H1 (cell line): ENCODE data around the gene ZNF555. TPM values are rescaled to one million over a fixed set of nuclear protein-coding genes. Genes with fewer than 3 reads are reported as not detected.

ENCODE experiments used
- CTCF ChIA-PET: fragments of 300-600 bp; sonication (Branson Sonifier 250); formaldehyde crosslinking; loops from one replicate; lab custom pipeline; 2021; ENCODE audit not compliant: partially characterized antibody; lab: Charles Lee
- POLR2A ChIA-PET: fragments of 300-600 bp; sonication (Branson Sonifier 250); formaldehyde crosslinking; loops from one replicate; lab custom pipeline; 2021; ENCODE audit warnings: inconsistent platforms; ENCODE audit not compliant: partially characterized antibody; lab: Charles Lee
- DNase-seq, 2 experiments: peaks; one replicate each; pipeline versions ENCODE4 v3.0.0 to v3.0.0-alpha.2; 2010 to 2022; ENCODE audit warnings: low spot score in 2 of 2, low read depth in 1 of 2, mixed read lengths in 1 of 2
- FAIRE-seq: peaks from 2 replicates; lab custom pipeline; 2011; peaks lifted over from hg19 to GRCh38; lab: Jason Lieb, UNC
- H2AFZ ChIP-seq: 2 replicates; pipeline ENCODE4 v1.8.1; 2012; ENCODE audit warnings: low read length, inconsistent platforms
- H2AK5ac ChIP-seq: 2 replicates; pipeline ENCODE4 v1.6.1; 2013; ENCODE audit warnings: low read depth, low read length
- H2BK120ac ChIP-seq: replicated peaks from 2 replicates; pipeline ENCODE3; 2013; ENCODE audit warnings: low read depth, low read length, inconsistent platforms
- H2BK12ac ChIP-seq: 2 replicates; pipeline ENCODE4 v1.6.1; 2013; ENCODE audit warnings: low read depth, low read length
- H2BK15ac ChIP-seq: 2 replicates; pipeline ENCODE4 v1.6.1; 2013; ENCODE audit warnings: low read length
- H2BK20ac ChIP-seq: 2 replicates; pipeline ENCODE4 v1.6.1; 2013; ENCODE audit warnings: low read length
- H2BK5ac ChIP-seq: 2 replicates; pipeline ENCODE4 v1.6.1; 2013; ENCODE audit warnings: low read depth, low read length
- H3K14ac ChIP-seq: 2 replicates; pipeline ENCODE4 v1.6.1; 2013; ENCODE audit warnings: inconsistent platforms; ENCODE audit not compliant: insufficient read length
- H3K18ac ChIP-seq: 2 replicates; pipeline ENCODE4 v1.6.1; 2013; ENCODE audit warnings: low read length; ENCODE audit errors: extremely low read depth
- H3K23ac ChIP-seq: 2 replicates; pipeline ENCODE4 v1.6.1; 2013; ENCODE audit warnings: inconsistent platforms; ENCODE audit not compliant: insufficient read length
- H3K23me2 ChIP-seq: 2 replicates; pipeline ENCODE4 v1.6.1; 2013; ENCODE audit warnings: low read depth, low read length
- H3K27ac ChIP-seq: 2 replicates; pipeline ENCODE4 v1.6.1; 2011; ENCODE audit warnings: low read depth, low read length, inconsistent platforms
- H3K27me3 ChIP-seq, 4 experiments: replicated peaks in 1 of 4; 1 replicate in 1 of 4; 2 replicates in 3 of 4; pipeline versions ENCODE4 v1.6.1 to v1.8.1; 2011 to 2013; ENCODE audit warnings: low read length in 3 of 4, mild to moderate bottlenecking in 3 of 4, inconsistent platforms in 2 of 4, mixed read lengths in 2 of 4, moderate library complexity in 1 of 4; ENCODE audit not compliant: control insufficient read depth in 3 of 4, insufficient read depth in 3 of 4; ENCODE audit errors: extremely low read depth in 1 of 4
- H3K36me3 ChIP-seq, 4 experiments: 2 replicates each; pipeline versions ENCODE4 v1.6.1 to v1.8.1; 2011 to 2013; ENCODE audit warnings: mild to moderate bottlenecking in 4 of 4, low read length in 3 of 4, moderate library complexity in 2 of 4, control low read depth in 1 of 4, inconsistent platforms in 1 of 4; ENCODE audit not compliant: insufficient read depth in 4 of 4, control insufficient read depth in 2 of 4
- H3K4ac ChIP-seq: replicated peaks from 2 replicates; pipeline ENCODE3; 2013; ENCODE audit warnings: low read length, low read depth, mixed read lengths, inconsistent platforms; ENCODE audit not compliant: insufficient read length
- H3K4me1 ChIP-seq, 4 experiments: replicated peaks in 1 of 4; 1 replicate in 1 of 4; 2 replicates in 3 of 4; pipeline versions ENCODE4 v1.6.1 to v1.8.1; 2011 to 2013; ENCODE audit warnings: low read length in 3 of 4, inconsistent platforms in 2 of 4, mixed read lengths in 1 of 4; ENCODE audit not compliant: insufficient read depth in 4 of 4, control insufficient read depth in 3 of 4
- H3K4me2 ChIP-seq, 2 experiments: 2 replicates each; pipeline versions ENCODE4 v1.6.1 to v1.8.1; 2011 to 2013; ENCODE audit warnings: low read depth in 2 of 2, low read length in 2 of 2, control low read depth in 1 of 2, inconsistent platforms in 1 of 2, mild to moderate bottlenecking in 1 of 2; ENCODE audit not compliant: insufficient read depth in 1 of 2
- H3K4me3 ChIP-seq, 4 experiments: fragments of 200-600, 300-600 bp in 1 of 4; sonication (generic), shearing (Covaris generic), sonication (Bioruptor Twin) in 1 of 4; 2 replicates each; pipeline versions ENCODE4 v1.5.1 to v1.8.1; 2011 to 2016; ENCODE audit warnings: low read length in 4 of 4, low read depth in 3 of 4, control low read depth in 2 of 4, inconsistent platforms in 2 of 4, mild to moderate bottlenecking in 2 of 4, mixed read lengths in 1 of 4, moderate library complexity in 1 of 4; ENCODE audit not compliant: insufficient read depth in 2 of 4; ENCODE audit errors: extremely low read depth in 1 of 4
- H3K56ac ChIP-seq: replicated peaks from 2 replicates; pipeline ENCODE3; 2013; ENCODE audit warnings: low read depth, mild to moderate bottlenecking, mixed read lengths, low read length, inconsistent platforms; ENCODE audit not compliant: insufficient read length
- H3K79me1 ChIP-seq: 2 replicates; pipeline ENCODE4 v1.6.1; 2013; ENCODE audit warnings: low read depth, low read length, control low read depth
- H3K79me2 ChIP-seq, 2 experiments: 2 replicates each; pipeline versions ENCODE4 v1.6.1 to v1.8.1; 2012 to 2013; ENCODE audit warnings: low read length in 2 of 2, mild to moderate bottlenecking in 2 of 2, inconsistent platforms in 1 of 2; ENCODE audit not compliant: insufficient read depth in 2 of 2, control insufficient read depth in 1 of 2
- H3K9ac ChIP-seq, 4 experiments: replicated peaks in 1 of 4; 1 replicate in 1 of 4; 2 replicates in 3 of 4; pipeline versions ENCODE4 v1.6.1 to v1.8.1; 2011 to 2013; ENCODE audit warnings: low read depth in 3 of 4, low read length in 3 of 4, control low read depth in 2 of 4, mild to moderate bottlenecking in 2 of 4, moderate library complexity in 2 of 4, inconsistent platforms in 1 of 4; ENCODE audit errors: extremely low read depth in 1 of 4
- H3K9me3 ChIP-seq, 2 experiments: 2 replicates each; pipeline versions ENCODE4 v1.6.1 to v1.8.1; 2012 to 2013; ENCODE audit warnings: mild to moderate bottlenecking in 2 of 2, moderate library complexity in 2 of 2, control low read depth in 1 of 2, inconsistent platforms in 1 of 2, low read depth in 1 of 2, low read length in 1 of 2, mixed read lengths in 1 of 2; ENCODE audit not compliant: insufficient read depth in 2 of 2
- H4K20me1 ChIP-seq, 2 experiments: replicated peaks in 1 of 2; 2 replicates each; pipeline versions ENCODE3 to v1.8.1; 2011 to 2013; ENCODE audit warnings: inconsistent platforms in 2 of 2, low read length in 2 of 2, mild to moderate bottlenecking in 1 of 2; ENCODE audit not compliant: insufficient read depth in 2 of 2, control insufficient read depth in 1 of 2
- H4K5ac ChIP-seq: 2 replicates; pipeline ENCODE4 v1.6.1; 2013; ENCODE audit warnings: low read length, low read depth, mixed read lengths, inconsistent platforms; ENCODE audit not compliant: insufficient read length
- H4K8ac ChIP-seq: 2 replicates; pipeline ENCODE4 v1.8.0; 2013; ENCODE audit warnings: mild to moderate bottlenecking, moderate library complexity, low read length, inconsistent platforms; ENCODE audit not compliant: insufficient read depth; ENCODE audit errors: extremely low read depth
- H4K91ac ChIP-seq: replicated peaks from 2 replicates; pipeline ENCODE3; 2013; ENCODE audit warnings: low read length, mixed read lengths, inconsistent platforms; ENCODE audit not compliant: insufficient read length
- ASH2L ChIP-seq: fragments of 200-600, 300-600 bp; sonication (generic); IDR thresholded peaks from one replicate; pipeline ENCODE4 v1.7.1; 2017; ENCODE audit warnings: low read length
- BACH1 ChIP-seq: IDR thresholded peaks from 2 replicates; pipeline ENCODE4 v1.6.1; 2012; ENCODE audit warnings: low read length, improper control_type of control experiment
- CHD2 ChIP-seq: IDR thresholded peaks from 2 replicates; pipeline ENCODE4 v1.6.1; 2012; ENCODE audit warnings: low read length, improper control_type of control experiment
- KDM5A ChIP-seq: fragments of 200-600 bp; IDR thresholded peaks from 2 replicates; pipeline ENCODE4 v1.7.1; 2012; ENCODE audit warnings: mild to moderate bottlenecking, low read length, inconsistent platforms, mixed read lengths
- SAP30 ChIP-seq: fragments of 300-600 bp; sonication (generic); IDR thresholded peaks from 2 replicates; pipeline ENCODE4 v1.7.1; 2012; ENCODE audit warnings: low read length, moderate library complexity, mild to moderate bottlenecking, inconsistent platforms; ENCODE audit not compliant: insufficient read depth, insufficient replicate concordance
- SIN3A ChIP-seq, 2 experiments: IDR thresholded peaks in 1 of 2; conservative IDR thresholded peaks in 1 of 2; 2 replicates each; pipeline ENCODE4 v1.6.1; 2011 to 2012; ENCODE audit warnings: low read length in 2 of 2, improper control_type of control experiment in 1 of 2, low read depth in 1 of 2, mild to moderate bottlenecking in 1 of 2
- TAF7 ChIP-seq: optimal IDR thresholded peaks from 2 replicates; pipeline ENCODE3; 2011; ENCODE audit warnings: low read depth, mild to moderate bottlenecking, inconsistent platforms, low read length, moderate library complexity, borderline replicate concordance
- TEAD4 ChIP-seq: IDR thresholded peaks from 2 replicates; pipeline ENCODE4 v1.6.1; 2012; ENCODE audit warnings: low read depth, low read length, inconsistent platforms, mixed read lengths
- WGBS, 2 experiments: shearing (Covaris generic) in 1 of 2; methylation state at CpG; one replicate each; pipeline versions ENCODE4 v1.1.6 to v1.1.7; 2013 to 2015; ENCODE audit warnings: low lambda C conversion rate in 2 of 2, mixed read lengths in 2 of 2, inconsistent platforms in 1 of 2, low coverage in 1 of 2, missing lambda C conversion rate in 1 of 2; ENCODE audit not compliant: insufficient replicate concordance in 2 of 2, insufficient coverage in 1 of 2, insufficient read length in 1 of 2; ENCODE audit errors: extremely low coverage in 1 of 2, missing lambda C conversion rate in 1 of 2; 5-methylcytosine and 5-hydroxymethylcytosine counted together
- polyA plus RNA-seq, 7 experiments: library from polyadenylated mRNA; depleted of rRNA in 3 of 7; stranded (reverse) in 5 of 7; unstranded in 2 of 7; fragments of >200 nt in 5 of 7; fragments of 200-250 nt in 2 of 7; gene quantifications; 1 replicate in 5 of 7; 2 replicates in 1 of 7; 4 replicates in 1 of 7; pipeline versions ENCODE4 v1.2.1 to v1.2.3, GENCODE V29; 2011 to 2013; ENCODE audit warnings: missing spikeins in 2 of 7, mixed read lengths in 2 of 7
- total RNA-seq: library from RNA; stranded (reverse); fragmentation: NEBNext Ultra II Directional; extraction: Animal tissue kit (Norgen Biotek cat#: 25700); gene quantifications from 2 replicates; pipeline ENCODE4 v1.2.1, GENCODE V29; 2021
- TF ChIP-seq, protein P1 (sequence below): IDR thresholded peaks from 2 replicates; pipeline ENCODE4 v1.6.1; 2012; ENCODE audit warnings: low read length, inconsistent platforms
- TF ChIP-seq, protein P2 (sequence below): IDR thresholded peaks from 2 replicates; pipeline ENCODE4 v1.6.1; 2012; ENCODE audit warnings: inconsistent platforms

ZNF555 gene
- total and polyA plus RNA-seq, 2 of the 8 experiments (the other 6 are each of a cell fraction or from before 2014, with no cell fraction given) = 1.6 to 5.7 TPM

DNA sequence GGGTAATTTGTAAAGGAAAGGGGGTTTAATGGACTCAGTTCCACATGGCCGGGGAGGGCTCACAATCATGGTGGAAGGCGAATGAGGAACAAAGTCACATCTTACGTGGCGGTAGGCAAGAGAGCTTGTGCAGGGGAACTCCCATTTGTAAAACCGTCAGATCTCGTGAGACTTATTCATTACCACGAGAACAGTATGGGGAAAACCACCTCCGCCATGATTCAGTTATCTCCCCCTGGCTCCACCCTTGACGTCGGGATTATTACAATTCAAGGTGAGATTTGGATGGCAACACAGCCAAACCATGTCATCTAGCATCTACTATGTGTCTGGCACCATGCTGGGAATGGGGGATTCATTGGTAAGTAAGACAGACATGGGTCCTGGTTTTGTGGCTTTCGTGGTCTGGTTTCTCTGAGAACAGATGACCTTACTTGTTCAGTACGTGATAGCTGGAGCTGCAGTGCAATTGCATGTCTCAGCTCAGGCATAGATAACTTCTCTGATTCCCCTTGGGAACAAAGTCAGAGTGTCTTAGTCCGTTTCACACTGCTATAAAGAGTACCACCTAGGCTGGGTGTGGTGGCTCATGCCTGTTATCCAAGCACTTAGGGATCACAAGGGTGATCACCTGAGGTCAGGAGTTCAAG, 13.3 kb upstream of the ZNF555 start:
- Histone ChIP-seq H3K56ac (no peak overlapping the region), H3K23ac (no peak overlapping the region), H3K9me3 (peaks cover 30 to 33% of the 10 kb centered on the region in 2 experiments), H3K36me3 (peaks cover 0 to 32% (median 8%) of the 10 kb centered on the region in 4 experiments; a peak in 6 of 8 replicates), H3K23me2 (no peaks in the 10 kb centered on the region), H3K14ac (no peak overlapping the region), H4K20me1 (no peaks in the 10 kb centered on the region), H3K4me1 (no peaks in the 10 kb centered on the region), H4K8ac (no peak overlapping the region; the same call in 1 of the 2 replicates), H3K18ac (no peak overlapping the region), H2BK120ac (no peak overlapping the region), H2BK5ac (no peak overlapping the region), H3K79me1 (no peaks in the 10 kb centered on the region), H3K27me3 (no peaks in the 10 kb centered on the region), H3K9ac (no peak overlapping the region), H2BK12ac (no peak overlapping the region), H4K5ac (no peak overlapping the region), H3K27ac (no peak overlapping the region), H4K91ac (no peak overlapping the region), H3K4me3 (no peak overlapping the region), H2AK5ac (no peak overlapping the region), H3K4ac (no peak overlapping the region), H2BK20ac (no peak overlapping the region), H3K79me2 (no peaks in the 10 kb centered on the region), H3K4me2 (no peak overlapping the region), H2BK15ac (no peak overlapping the region), H2AFZ (no peak overlapping the region)
- WGBS, 2 experiments = 92% methylated on average over 13 of the region's 13 CpGs; no CpG with 5 or more reads in 1 of the 2 experiments
- no peak for DNase-seq
- ChIA-PET CTCF (no interaction called here), POLR2A (interaction anchor here (0.7 to 1.2 kb wide), 2 partner anchors 11 to 13 kb away, joined by 3 read pairs; partner anchors contain the start of gene ZNF555)
- no peak for FAIRE-seq
- TF ChIP-seq BACH1 = no peak
- TF ChIP-seq TEAD4 = no peak
- TF ChIP-seq SAP30 = no peak
- TF ChIP-seq, protein P1, sequence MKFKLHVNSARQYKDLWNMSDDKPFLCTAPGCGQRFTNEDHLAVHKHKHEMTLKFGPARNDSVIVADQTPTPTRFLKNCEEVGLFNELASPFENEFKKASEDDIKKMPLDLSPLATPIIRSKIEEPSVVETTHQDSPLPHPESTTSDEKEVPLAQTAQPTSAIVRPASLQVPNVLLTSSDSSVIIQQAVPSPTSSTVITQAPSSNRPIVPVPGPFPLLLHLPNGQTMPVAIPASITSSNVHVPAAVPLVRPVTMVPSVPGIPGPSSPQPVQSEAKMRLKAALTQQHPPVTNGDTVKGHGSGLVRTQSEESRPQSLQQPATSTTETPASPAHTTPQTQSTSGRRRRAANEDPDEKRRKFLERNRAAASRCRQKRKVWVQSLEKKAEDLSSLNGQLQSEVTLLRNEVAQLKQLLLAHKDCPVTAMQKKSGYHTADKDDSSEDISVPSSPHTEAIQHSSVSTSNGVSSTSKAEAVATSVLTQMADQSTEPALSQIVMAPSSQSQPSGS = no peak
- TF ChIP-seq, protein P2, sequence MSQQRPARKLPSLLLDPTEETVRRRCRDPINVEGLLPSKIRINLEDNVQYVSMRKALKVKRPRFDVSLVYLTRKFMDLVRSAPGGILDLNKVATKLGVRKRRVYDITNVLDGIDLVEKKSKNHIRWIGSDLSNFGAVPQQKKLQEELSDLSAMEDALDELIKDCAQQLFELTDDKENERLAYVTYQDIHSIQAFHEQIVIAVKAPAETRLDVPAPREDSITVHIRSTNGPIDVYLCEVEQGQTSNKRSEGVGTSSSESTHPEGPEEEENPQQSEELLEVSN = no peak
- TF ChIP-seq KDM5A = no peak
- TF ChIP-seq TAF7 = no peak
- TF ChIP-seq CHD2 = no peak
- no peak for TF ChIP-seq ASH2L
- TF ChIP-seq SIN3A (conservative IDR thresholded peaks at IDR 0.05 in 1 of 2, IDR thresholded peaks at IDR 0.05 in 1 of 2; ENCODE audit: low read depth in 1 of 2, low read length in 2 of 2) = no peak
